Endothelial cell of umbilical vein (primary cell): ENCODE data around the gene LDLRAD3. TPM values are rescaled to one million over a fixed set of nuclear protein-coding genes. Genes with fewer than 3 reads are reported as not detected.

ENCODE experiments used
- BruUV-seq: library from RNA; stranded (reverse); fragments of 400-500 nt; replicated peaks from 2 replicates; lab custom pipeline; 2021; lab: Mats Ljungman, UMichigan
- CTCF ChIA-PET: fragments of 300-600, 350-600 bp; sonication (Branson Sonifier 250); formaldehyde crosslinking; loops from one replicate; lab custom pipeline; 2021; ENCODE audit warnings: antibody characterized with exemption, inconsistent platforms; lab: Charles Lee
- POLR2A ChIA-PET: fragments of 300-600, 350-600 bp; sonication (Branson Sonifier 250); formaldehyde crosslinking; loops from one replicate; lab custom pipeline; 2021; ENCODE audit warnings: antibody characterized with exemption, inconsistent platforms; lab: Charles Lee
- DNase-seq: peaks from one replicate; pipeline ENCODE4 v3.0.0-alpha.2; 2011; ENCODE audit warnings: low read depth, low spot score
- FAIRE-seq: peaks from 2 replicates; lab custom pipeline; 2011; peaks lifted over from hg19 to GRCh38; lab: Jason Lieb, UNC
- H2AFZ ChIP-seq: 2 replicates; pipeline ENCODE4 v1.6.0; 2012; ENCODE audit warnings: low read depth, low read length, control low read depth, inconsistent platforms
- H3K27ac ChIP-seq: 2 replicates; pipeline ENCODE4 v1.5.1; 2011; ENCODE audit warnings: low read depth, mild to moderate bottlenecking, control low read depth, low read length, moderate library complexity; ENCODE audit not compliant: insufficient read depth
- H3K27me3 ChIP-seq, 2 experiments: 2 replicates each; pipeline versions ENCODE4 v1.6.0 to v1.6.1; 2011; ENCODE audit warnings: low read length in 2 of 2, mixed read lengths in 1 of 2; ENCODE audit not compliant: control insufficient read depth in 2 of 2, insufficient read depth in 2 of 2
- H3K36me3 ChIP-seq, 2 experiments: 2 replicates in 1 of 2; 3 replicates in 1 of 2; pipeline ENCODE4 v1.5.1; 2011; ENCODE audit warnings: low read length in 2 of 2, mild to moderate bottlenecking in 1 of 2, moderate library complexity in 1 of 2; ENCODE audit not compliant: control insufficient read depth in 2 of 2, insufficient read depth in 2 of 2; ENCODE audit errors: extremely low read depth in 1 of 2
- H3K4me1 ChIP-seq: 3 replicates; pipeline ENCODE4 v1.5.1; 2011; ENCODE audit warnings: mild to moderate bottlenecking, low read length; ENCODE audit not compliant: control insufficient read depth, insufficient read depth; ENCODE audit errors: extremely low read depth
- H3K4me2 ChIP-seq: 2 replicates; pipeline ENCODE4 v1.6.1; 2011; ENCODE audit warnings: low read length, control low read depth, mixed read lengths; ENCODE audit not compliant: insufficient read depth
- H3K4me3 ChIP-seq, 3 experiments: fragments of 200-600 bp in 1 of 3; sonication (generic), shearing (Covaris generic) in 1 of 3; replicated peaks in 1 of 3; 2 replicates each; pipeline ENCODE4 v1.5.1; 2011 to 2016; ENCODE audit warnings: control low read depth in 3 of 3, low read length in 3 of 3, mild to moderate bottlenecking in 2 of 3, inconsistent platforms in 1 of 3, low read depth in 1 of 3, moderate library complexity in 1 of 3; ENCODE audit not compliant: insufficient read depth in 1 of 3
- H3K79me2 ChIP-seq: 2 replicates; pipeline ENCODE4 v1.6.0; 2012; ENCODE audit warnings: low read length, inconsistent platforms; ENCODE audit not compliant: control insufficient read depth, insufficient read depth
- H3K9ac ChIP-seq: replicated peaks from 2 replicates; pipeline ENCODE3; 2011; ENCODE audit warnings: low read length, control low read depth; ENCODE audit not compliant: insufficient read depth; ENCODE audit errors: extremely low read depth
- H3K9me1 ChIP-seq: replicated peaks from 3 replicates; pipeline ENCODE4 v1.6.0; 2011; ENCODE audit warnings: mild to moderate bottlenecking, low read length; ENCODE audit not compliant: control insufficient read depth, insufficient read depth; ENCODE audit errors: extremely low read depth
- H3K9me3 ChIP-seq: replicated peaks from 2 replicates; pipeline ENCODE4 v1.5.1; 2012; ENCODE audit warnings: low read length, inconsistent platforms; ENCODE audit not compliant: control insufficient read depth, insufficient read depth
- H4K20me1 ChIP-seq: replicated peaks from 2 replicates; pipeline ENCODE3; 2011; ENCODE audit warnings: mild to moderate bottlenecking, low read length; ENCODE audit not compliant: control insufficient read depth, insufficient read depth; ENCODE audit errors: extremely low read depth
- CTCF ChIP-seq, 2 donors: IDR thresholded peaks; 1 replicate in 1 of 2; 2 replicates in 1 of 2; pipeline ENCODE4 v1.5.1; 2011; ENCODE audit warnings: low read length in 2 of 2, mild to moderate bottlenecking in 2 of 2, moderate library complexity in 2 of 2, control low read depth in 1 of 2, inconsistent platforms in 1 of 2, low read depth in 1 of 2; ENCODE audit not compliant: insufficient read depth in 1 of 2; ENCODE audit errors: extremely low read depth in 1 of 2
- EZH2 ChIP-seq: IDR thresholded peaks from 2 replicates; pipeline ENCODE4 v1.6.1; 2012; ENCODE audit warnings: borderline replicate concordance, low read depth, mild to moderate bottlenecking, moderate library complexity, low read length, inconsistent platforms; ENCODE audit not compliant: severe bottlenecking
- FOS ChIP-seq: IDR thresholded peaks from 2 replicates; pipeline ENCODE4 v1.6.1; 2011; ENCODE audit warnings: mild to moderate bottlenecking, low read length, moderate library complexity, borderline replicate concordance; ENCODE audit not compliant: insufficient read depth
- GATA2 ChIP-seq: IDR thresholded peaks from 2 replicates; pipeline ENCODE4 v1.7.0; 2011; ENCODE audit warnings: low read depth, mild to moderate bottlenecking, moderate library complexity, mixed read lengths, low read length; ENCODE audit not compliant: insufficient read length, insufficient read depth
- JUN ChIP-seq: IDR thresholded peaks from 2 replicates; pipeline ENCODE4 v1.6.1; 2011; ENCODE audit warnings: borderline replicate concordance, low read depth; ENCODE audit not compliant: insufficient read length, insufficient read depth
- MAX ChIP-seq: IDR thresholded peaks from 2 replicates; pipeline ENCODE4 v1.6.1; 2011; ENCODE audit not compliant: insufficient read depth, insufficient read length
- MYC ChIP-seq: IDR thresholded peaks from one replicate; pipeline ENCODE4 v1.6.1; 2011; ENCODE audit warnings: mild to moderate bottlenecking, low read depth, low read length
- POLR2A ChIP-seq: IDR thresholded peaks from 2 replicates; pipeline ENCODE4 v1.6.1; 2012; ENCODE audit warnings: low read depth, mild to moderate bottlenecking, control low read depth, low read length
- POLR2AphosphoS5 ChIP-seq: IDR thresholded peaks from 2 replicates; pipeline ENCODE4 v1.6.1; 2012; ENCODE audit warnings: low read depth, mild to moderate bottlenecking, control low read depth, low read length, moderate library complexity; ENCODE audit not compliant: insufficient read depth
- dilution Hi-C: fragments of 300-500 bp; cut with MboI; formaldehyde crosslinking; loops from one replicate; pipeline ENCODE4 v1.15.0; 2019; ENCODE audit warnings: low sequenced_read_pairs; ENCODE audit not compliant: extremely low pct_ligation_motif_present
- intact Hi-C: fragments of 100-400 bp; cut with micrococcal nuclease; formaldehyde crosslinking; loops from one replicate; pipeline ENCODE4 v1.10.0; 2022
- polyA plus RNA-seq, 4 experiments: library from polyadenylated mRNA; depleted of rRNA in 3 of 4; stranded (reverse) in 3 of 4; unstranded in 1 of 4; fragments of >200 nt; gene quantifications; 2 replicates each; pipeline versions ENCODE4 v1.2.1 to v1.2.3, GENCODE V29; 2011 to 2012; ENCODE audit warnings: missing spikeins in 1 of 4
- total RNA-seq: library from RNA; stranded (reverse); gene quantifications from 2 replicates; pipeline ENCODE4 v1.2.3, GENCODE V29; 2021

The LDLRAD3 gene
- total and polyA plus RNA-seq, 2 donors (not counting 3 experiments of a cell fraction or from before 2014, with no cell fraction given): 17.9 to 25.1 TPM

GRCh38 chr11:36257351-36257750 lies 313.5 kb downstream of the LDLRAD3 start:
- FAIRE-seq (no peak), DNase-seq (peak; percentile 29)
- CTCF ChIA-PET: interaction anchor here (0.8 to 6.9 kb wide), 31 partner anchors 8 to 769 kb away, joined by 3 to 266 read pairs (median 6); partner anchors contain the start of gene FJX1
- Histone ChIP-seq H3K9ac (no peak overlapping the region), H2AFZ (no peak overlapping the region), H3K4me3 (no peak overlapping the region), H3K9me3 (no peaks in the 10 kb centered on the region), H3K79me2 (no peaks in the 10 kb centered on the region), H3K27ac (no peak overlapping the region), H3K4me1 (no peaks in the 10 kb centered on the region), H3K36me3 (no peaks in the 10 kb centered on the region), H4K20me1 (no peaks in the 10 kb centered on the region), H3K9me1 (no peaks in the 10 kb centered on the region), H3K4me2 (no peak overlapping the region), H3K27me3 (no peaks in the 10 kb centered on the region)
- no TSS peak for BruUV-seq
- no peak for TF ChIP-seq EZH2
- no peak for TF ChIP-seq MYC
- no peak for TF ChIP-seq JUN
- TF ChIP-seq CTCF (IDR thresholded peaks at IDR 0.05; ENCODE audit: extremely low read depth in 1 of 2, insufficient read depth in 1 of 2, low read depth in 1 of 2, low read length in 2 of 2): no peak
- no peak for TF ChIP-seq MAX
- no peak for TF ChIP-seq POLR2A
- TF ChIP-seq POLR2AphosphoS5: no peak
- TF ChIP-seq FOS: no peak
- TF ChIP-seq GATA2: no peak
- intact Hi-C loops (loop anchor here (5.0 kb wide), 1 partner anchor 305 kb away; no protein-coding TSS in a partner anchor), dilution Hi-C loops (loop anchor here (25.0 kb wide), 2 partner anchors 445 to 645 kb away; partner anchors contain the start of gene FJX1)
- POLR2A ChIA-PET: no interaction called here
